Upper lobe of left lung (tissue), 4 donors: ENCODE measurements around the gene GJA9.

Experiments used
- CTCF ChIP-seq, 6 experiments: fragments of 450-650 bp in 4 of 6; fragments of 200-600 bp in 2 of 6; sonication (generic) in 2 of 6; IDR thresholded peaks; one replicate each; pipeline ENCODE4 v1.5.1; 2016 to 2019; ENCODE audit warnings: antibody characterized with exemption in 6 of 6
- EP300 ChIP-seq, 4 donors: sonication (generic); formaldehyde crosslinking; IDR thresholded peaks; one replicate each; pipeline ENCODE4 v1.5.1; 2017; ENCODE audit warnings: antibody characterized with exemption in 4 of 4, control low read depth in 2 of 4
- POLR2A ChIP-seq, 4 donors: fragments of 450-650 bp; IDR thresholded peaks; one replicate each; pipeline ENCODE4 v1.5.1; 2016 to 2017; ENCODE audit warnings: antibody characterized with exemption in 4 of 4, mild to moderate bottlenecking in 2 of 4
- POLR2AphosphoS5 ChIP-seq, 2 donors: sonication (generic); formaldehyde crosslinking; IDR thresholded peaks; one replicate each; pipeline ENCODE4 v1.5.1; 2017; ENCODE audit warnings: antibody characterized with exemption in 2 of 2

- no peak for TF ChIP-seq CTCF (IDR thresholded peaks at IDR 0.05)
- no peak for TF ChIP-seq EP300 (IDR thresholded peaks at IDR 0.05)
- no peak for TF ChIP-seq POLR2A (IDR thresholded peaks at IDR 0.05)
- TF ChIP-seq POLR2AphosphoS5 (IDR thresholded peaks at IDR 0.05) = no peak
Observed at GRCh38 chr1:38888423-38889333, 7.3 kb upstream of the GJA9 start.
